ENCODE results near the gene SPRED2.

SPRED2 gene

GRCh38 chr2:65432227-65433190 lies at the start of gene SPRED2:
Gene SPRED2 (minus strand): TSS chr2:65432599. CDS start chr2:65431987, 612 bp downstream.
- no peak for DNase-seq (ENCODE audit: low read depth, low spot score)

DNA sequence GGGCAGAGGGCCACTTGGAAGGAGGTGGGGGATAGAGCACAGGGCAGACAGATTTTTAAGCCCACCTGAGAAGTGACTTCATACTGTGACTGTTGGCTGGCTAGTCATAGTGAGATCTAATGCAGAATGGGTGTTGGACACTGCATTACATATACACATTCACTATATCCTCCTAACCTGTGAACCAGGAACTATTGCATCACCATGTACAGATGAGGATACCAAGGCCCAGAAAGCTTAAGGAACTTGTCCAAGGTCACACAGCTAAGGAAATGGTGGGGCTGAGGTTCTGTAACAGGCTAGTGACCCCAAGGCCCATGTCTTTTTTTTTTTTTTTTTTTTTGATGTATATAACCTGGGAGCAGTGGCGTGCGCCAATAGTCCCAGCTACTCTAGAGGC lies 49.6 kb upstream of the SPRED2 start:
- DNase-seq (ENCODE audit: low read depth, low spot score), result no peak

DNA sequence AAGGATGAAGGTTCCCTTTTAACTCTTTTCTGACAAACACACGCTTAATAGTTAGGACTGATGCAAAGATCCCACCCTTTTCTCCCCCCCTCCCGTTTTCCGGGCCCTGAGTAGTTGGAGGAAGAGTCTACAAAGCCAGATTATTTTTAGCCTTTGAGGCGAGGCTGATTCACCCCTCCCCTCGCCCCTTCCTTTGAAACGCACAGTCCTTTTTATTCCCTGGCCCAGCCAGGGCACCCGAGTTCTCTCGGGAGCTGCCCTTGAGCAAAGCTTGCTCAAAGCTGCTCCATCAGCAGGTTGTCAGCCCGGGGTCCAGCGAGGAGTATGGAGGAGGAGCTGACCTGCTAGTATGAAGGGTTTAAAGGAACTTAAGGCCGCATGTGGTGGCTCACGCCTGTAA lies 47.1 kb upstream of the SPRED2 start:
- DNase-seq (ENCODE audit: low read depth, low spot score), result no peak

- DNase-seq (ENCODE audit: low read depth, low spot score), result no peak
Observed at GRCh38 chr2:65478498-65479135, 46.2 kb upstream of the SPRED2 start.

- DNase-seq (ENCODE audit: low read depth, low spot score), result no peak
Observed at GRCh38 chr2:65477590-65477989, 45.2 kb upstream of the SPRED2 start.

DNA sequence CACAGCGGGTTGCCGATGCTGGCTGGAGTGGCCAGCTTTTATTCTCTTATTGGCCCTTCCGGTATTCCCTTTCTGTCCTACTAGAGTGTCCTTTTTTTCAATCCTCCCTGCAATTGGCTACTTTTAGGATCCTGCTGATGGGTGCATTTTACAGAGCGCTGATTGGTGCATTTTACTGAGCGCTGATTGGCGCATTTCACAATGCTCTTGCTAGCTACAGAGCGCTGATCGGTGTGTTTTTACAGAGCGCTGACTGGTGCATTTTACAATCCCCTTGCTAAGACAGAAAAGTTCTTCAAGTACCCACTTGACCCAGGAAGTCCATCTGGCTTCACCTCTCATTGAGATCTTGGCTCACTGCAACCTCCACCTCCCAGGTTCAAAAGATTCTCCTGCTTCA lies 44.4 kb upstream of the SPRED2 start:
- no peak for DNase-seq (ENCODE audit: low read depth, low spot score)

GRCh38 chr2:65475000-65475399 lies 42.6 kb upstream of the SPRED2 start:
- no peak for DNase-seq (ENCODE audit: low read depth, low spot score)

GRCh38 chr2:65473045-65473444 lies 40.6 kb upstream of the SPRED2 start:
- no peak for DNase-seq (ENCODE audit: low read depth, low spot score)

DNA sequence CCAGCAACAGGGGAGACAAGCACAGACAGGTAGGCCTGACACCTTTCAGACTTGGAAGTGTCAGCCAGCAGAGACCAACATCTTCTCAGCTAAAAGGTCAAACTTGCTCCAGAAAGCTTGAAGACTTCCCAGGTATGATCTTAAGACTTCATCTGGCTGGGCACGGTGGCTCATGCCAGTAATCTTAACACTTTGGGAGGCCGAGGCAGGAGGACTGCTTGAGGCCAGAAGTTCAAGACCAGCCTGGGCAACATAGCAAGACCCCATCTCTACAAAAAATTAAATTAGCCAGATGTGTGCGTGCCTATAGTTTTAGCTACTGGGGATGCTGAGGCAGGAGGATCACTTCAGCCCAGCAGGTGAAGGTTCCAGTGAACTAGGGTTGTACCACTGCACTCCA lies 39.0 kb upstream of the SPRED2 start:
- no peak for DNase-seq (ENCODE audit: low read depth, low spot score)

DNA sequence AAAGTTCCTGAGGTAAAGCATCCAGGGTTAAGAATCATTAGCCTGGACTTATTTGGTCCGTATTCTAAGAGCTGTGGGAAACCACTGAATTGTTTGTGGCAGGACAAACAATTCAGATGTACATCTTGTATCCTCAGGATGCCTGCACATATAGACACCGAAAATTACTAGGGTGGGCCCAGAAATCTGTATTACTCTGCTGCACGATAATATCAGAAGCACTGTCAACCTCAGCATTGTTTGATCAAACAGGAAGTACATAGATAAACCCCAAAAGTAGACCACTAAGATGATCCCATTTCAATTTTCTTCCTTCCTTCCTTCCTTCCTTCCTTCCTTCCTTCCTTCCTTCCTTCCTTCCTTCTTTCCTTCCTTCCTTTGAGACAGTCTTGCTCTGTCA lies 34.2 kb upstream of the SPRED2 start:
- DNase-seq (ENCODE audit: low read depth, low spot score), result no peak

GRCh38 chr2:65465857-65466256 lies 33.5 kb upstream of the SPRED2 start:
- DNase-seq (ENCODE audit: low read depth, low spot score), result no peak

GRCh38 chr2:65465124-65465523 lies 32.7 kb upstream of the SPRED2 start:
- DNase-seq (ENCODE audit: low read depth, low spot score), result no peak

- DNase-seq (ENCODE audit: low read depth, low spot score), result no peak
Observed at GRCh38 chr2:65464604-65465003, 32.2 kb upstream of the SPRED2 start.

GRCh38 chr2:65458999-65459398 lies 26.6 kb upstream of the SPRED2 start:
- no peak for DNase-seq (ENCODE audit: low read depth, low spot score)

DNA sequence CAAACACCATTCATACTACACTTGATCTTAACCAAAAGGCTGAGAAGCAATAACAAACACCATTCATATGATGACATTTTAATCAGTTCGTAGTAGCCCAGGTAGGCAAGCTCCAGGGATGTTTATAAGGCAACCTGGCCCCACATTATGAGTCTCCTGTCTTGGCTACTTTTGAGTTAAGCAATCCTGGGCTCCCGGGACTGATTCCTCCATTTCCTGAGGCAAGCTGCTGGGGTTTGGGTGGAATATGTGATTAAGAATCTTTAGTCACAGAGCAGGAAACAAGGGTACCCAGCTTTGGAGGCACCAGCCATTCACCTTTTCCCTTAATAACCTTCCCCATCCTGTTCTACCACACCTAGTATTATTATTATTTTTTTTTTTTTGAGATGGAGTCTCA lies 24.5 kb upstream of the SPRED2 start:
- DNase-seq (ENCODE audit: low read depth, low spot score), result no peak

- DNase-seq (ENCODE audit: low read depth, low spot score), result no peak
Observed at GRCh38 chr2:65456064-65456463, 23.7 kb upstream of the SPRED2 start.

DNA sequence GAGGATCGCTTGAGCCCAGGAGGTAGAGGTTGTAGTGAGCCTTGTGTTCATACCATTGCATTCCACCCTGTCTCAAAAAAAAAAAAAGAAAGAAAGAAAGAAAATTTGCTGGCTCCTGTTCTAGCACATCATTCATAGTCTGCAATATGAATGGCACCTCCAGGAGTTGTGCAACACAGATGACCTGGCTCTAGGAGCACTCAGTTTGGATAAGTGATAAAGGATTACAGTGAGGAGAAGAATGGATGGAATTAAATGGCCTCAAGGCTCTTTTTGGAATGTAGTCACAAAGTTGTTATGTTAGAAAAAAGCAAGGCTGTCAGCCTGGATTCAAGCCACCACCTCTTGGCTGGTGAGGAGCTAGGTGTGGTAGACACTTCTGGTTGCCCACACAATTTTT lies 21.5 kb upstream of the SPRED2 start:
- no peak for DNase-seq (ENCODE audit: low read depth, low spot score)

GRCh38 chr2:65452150-65452895 lies 19.9 kb upstream of the SPRED2 start:
- no peak for DNase-seq (ENCODE audit: low read depth, low spot score)

- no peak for DNase-seq (ENCODE audit: low read depth, low spot score)
Observed at GRCh38 chr2:65450810-65451209, 18.4 kb upstream of the SPRED2 start.

- DNase-seq (ENCODE audit: low read depth, low spot score), result no peak
Observed at GRCh38 chr2:65450393-65450792, 18.0 kb upstream of the SPRED2 start.

GRCh38 chr2:65443509-65444186 lies 11.2 kb upstream of the SPRED2 start:
- no peak for DNase-seq (ENCODE audit: low read depth, low spot score)

Measured in activated naive CD8-positive, alpha-beta T cell treated with anti-CD3 and anti-CD28 coated beads, Interleukin-2, amount 50 U/mL, for 16 hours (primary cell).